OCI-LY3 (cell line): ENCODE measurements around the gene CIAPIN1.

ENCODE experiments used
- H2AFZ ChIP-seq: fragments of 200-600, 300-600 bp; shearing (Covaris generic); 2 replicates; pipeline ENCODE4 v1.6.0; 2014; ENCODE audit warnings: antibody characterized with exemption, low read depth, low read length
- H3K27ac ChIP-seq: fragments of 200-600, 300-600 bp; sonication (generic); 2 replicates; pipeline ENCODE4 v1.5.1; 2014; ENCODE audit warnings: mild to moderate bottlenecking, low read length, moderate library complexity, mixed read lengths
- H3K27me3 ChIP-seq: fragments of 200-600, 300-600 bp; sonication (generic); 2 replicates; pipeline ENCODE4 v1.6.1; 2014; ENCODE audit warnings: low read depth, low read length, mixed read lengths
- H3K36me3 ChIP-seq: fragments of 200-600, 300-600 bp; sonication (generic); replicated peaks from 2 replicates; pipeline ENCODE3; 2014; ENCODE audit warnings: low read depth, low read length, mixed read lengths
- H3K4me1 ChIP-seq: fragments of 300-600, 200-600 bp; sonication (generic); 2 replicates; pipeline ENCODE4 v1.6.1; 2014; ENCODE audit warnings: low read length, mixed read lengths
- H3K4me2 ChIP-seq: fragments of 200-600, 300-600 bp; sonication (generic); 2 replicates; pipeline ENCODE4 v1.6.1; 2014; ENCODE audit warnings: low read length, mixed read lengths
- H3K4me3 ChIP-seq: fragments of 300-600, 200-600 bp; sonication (generic); 2 replicates; pipeline ENCODE4 v1.5.1; 2014; ENCODE audit warnings: antibody characterized with exemption, mild to moderate bottlenecking, low read length, moderate library complexity
- H3K79me2 ChIP-seq: fragments of 300-600, 200-600 bp; shearing (Covaris generic); 2 replicates; pipeline ENCODE4 v1.6.1; 2014; ENCODE audit warnings: mild to moderate bottlenecking, low read length, mixed read lengths
- H3K9ac ChIP-seq: fragments of 300-600, 200-600 bp; shearing (Covaris generic); 2 replicates; pipeline ENCODE4 v1.6.0; 2014; ENCODE audit warnings: mild to moderate bottlenecking, low read length, moderate library complexity
- H3K9me3 ChIP-seq: fragments of 200-600, 300-600 bp; shearing (Covaris generic); 2 replicates; pipeline ENCODE4 v1.6.1; 2014; ENCODE audit warnings: low read length, mixed read lengths; ENCODE audit not compliant: insufficient read depth
- H4K20me1 ChIP-seq: fragments of 200-600, 300-600 bp; sonication (generic); 2 replicates; pipeline ENCODE4 v1.6.1; 2016; ENCODE audit warnings: low read length, mixed read lengths; ENCODE audit not compliant: insufficient read depth
- EZH2phosphoT487 ChIP-seq: fragments of 200-600 bp; shearing (Covaris generic); IDR thresholded peaks from 2 replicates; pipeline ENCODE4 v1.6.1; 2018; ENCODE audit warnings: antibody characterized with exemption, mixed run types, low read depth
- TF ChIP-seq, protein P1 (sequence below): fragments of 200-600, 300-600 bp; sonication (generic); IDR thresholded peaks from 2 replicates; pipeline ENCODE4 v1.5.1; 2014; ENCODE audit warnings: antibody characterized with exemption, low read length, low read depth

Gene CIAPIN1

DNA sequence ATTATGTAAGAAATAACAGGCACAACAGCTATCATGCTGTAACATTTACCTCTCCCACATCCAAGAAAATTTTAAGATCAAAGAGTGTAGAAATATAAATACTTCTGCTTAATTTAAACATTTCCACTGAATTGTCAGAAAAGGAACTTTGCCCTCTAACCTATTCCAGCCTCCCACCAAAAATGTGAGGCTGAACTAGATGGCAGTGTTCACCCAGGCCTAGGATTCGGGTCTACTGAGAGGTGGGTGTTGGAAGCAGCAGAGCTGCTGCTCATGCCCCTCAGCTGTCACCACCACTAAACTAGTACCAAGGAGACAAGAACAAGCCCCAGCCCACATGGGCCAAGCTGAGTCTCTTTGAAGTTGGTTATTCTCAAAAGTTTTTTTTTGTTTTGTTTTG lies 11.3 kb downstream of the CIAPIN1 start:
- Histone ChIP-seq H3K9me3 (no peaks in the 10 kb centered on the region), H3K27ac (no peak overlapping the region), H3K4me2 (no peak overlapping the region), H3K36me3 (peaks cover 44% of the 10 kb centered on the region), H2AFZ (no peak overlapping the region), H3K79me2 (no peaks in the 10 kb centered on the region), H3K4me1 (no peaks in the 10 kb centered on the region), H3K4me3 (no peak overlapping the region), H3K9ac (no peak overlapping the region), H3K27me3 (no peaks in the 10 kb centered on the region), H4K20me1 (no peaks in the 10 kb centered on the region)
- TF ChIP-seq, protein P1, sequence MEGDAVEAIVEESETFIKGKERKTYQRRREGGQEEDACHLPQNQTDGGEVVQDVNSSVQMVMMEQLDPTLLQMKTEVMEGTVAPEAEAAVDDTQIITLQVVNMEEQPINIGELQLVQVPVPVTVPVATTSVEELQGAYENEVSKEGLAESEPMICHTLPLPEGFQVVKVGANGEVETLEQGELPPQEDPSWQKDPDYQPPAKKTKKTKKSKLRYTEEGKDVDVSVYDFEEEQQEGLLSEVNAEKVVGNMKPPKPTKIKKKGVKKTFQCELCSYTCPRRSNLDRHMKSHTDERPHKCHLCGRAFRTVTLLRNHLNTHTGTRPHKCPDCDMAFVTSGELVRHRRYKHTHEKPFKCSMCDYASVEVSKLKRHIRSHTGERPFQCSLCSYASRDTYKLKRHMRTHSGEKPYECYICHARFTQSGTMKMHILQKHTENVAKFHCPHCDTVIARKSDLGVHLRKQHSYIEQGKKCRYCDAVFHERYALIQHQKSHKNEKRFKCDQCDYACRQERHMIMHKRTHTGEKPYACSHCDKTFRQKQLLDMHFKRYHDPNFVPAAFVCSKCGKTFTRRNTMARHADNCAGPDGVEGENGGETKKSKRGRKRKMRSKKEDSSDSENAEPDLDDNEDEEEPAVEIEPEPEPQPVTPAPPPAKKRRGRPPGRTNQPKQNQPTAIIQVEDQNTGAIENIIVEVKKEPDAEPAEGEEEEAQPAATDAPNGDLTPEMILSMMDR = no peak
- no peak for TF ChIP-seq EZH2phosphoT487

DNA sequence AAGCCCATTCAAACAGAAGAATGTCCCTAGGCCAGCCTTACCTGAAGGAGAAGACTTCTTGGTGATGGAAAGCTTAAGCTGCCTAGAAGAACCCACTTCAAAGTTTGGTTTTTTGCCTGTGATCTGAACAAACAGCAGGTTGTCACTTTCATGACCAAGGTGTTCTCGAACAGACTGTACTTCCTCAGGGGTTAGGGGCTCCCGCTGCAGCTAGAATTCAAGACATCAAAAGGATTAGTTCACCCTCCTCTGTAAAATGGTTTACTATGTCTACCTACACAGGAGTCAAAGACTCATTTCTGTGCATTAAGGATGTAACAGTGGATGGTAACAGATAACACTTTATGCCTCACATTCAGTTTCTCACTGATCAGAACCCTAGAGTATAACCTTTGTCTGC lies 13.2 kb downstream of the CIAPIN1 start:
- peaks cover 50% of the 10 kb centered on the region for H3K36me3 ChIP-seq
- H3K27ac ChIP-seq = no peak overlapping the region
- H3K4me3 ChIP-seq = no peak overlapping the region
- H2AFZ ChIP-seq = no peak overlapping the region
- no peaks in the 10 kb centered on the region for H3K27me3 ChIP-seq
- H3K4me1 ChIP-seq = no peaks in the 10 kb centered on the region
- no peaks in the 10 kb centered on the region for H4K20me1 ChIP-seq
- no peak for TF ChIP-seq EZH2phosphoT487
- TF ChIP-seq, protein P1 = no peak
- no peaks in the 10 kb centered on the region for H3K79me2 ChIP-seq
- no peak overlapping the region for H3K4me2 ChIP-seq
- no peak overlapping the region for H3K9ac ChIP-seq
- H3K9me3 ChIP-seq = no peaks in the 10 kb centered on the region

DNA sequence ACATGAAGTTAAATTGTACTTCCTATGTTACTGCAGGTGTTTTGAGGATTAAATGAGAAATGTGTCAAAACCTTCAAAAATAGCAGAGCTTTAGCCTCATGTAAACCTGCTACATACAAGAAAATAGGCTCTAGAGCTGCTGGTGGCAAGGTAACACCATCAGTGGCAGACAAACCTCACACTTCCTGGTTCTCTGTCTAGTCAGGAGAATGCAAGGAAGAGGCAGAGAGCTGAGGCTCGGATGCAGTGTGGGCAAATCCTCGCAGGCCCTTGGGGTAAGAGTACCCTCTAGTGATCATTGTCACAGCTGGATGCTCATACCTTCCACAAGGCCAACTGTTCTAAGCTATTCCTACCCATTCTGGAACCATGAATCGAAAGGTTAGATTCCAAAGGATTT lies 14.2 kb downstream of the CIAPIN1 start:
- no peak overlapping the region for H3K27ac ChIP-seq
- TF ChIP-seq, protein P1 = no peak
- TF ChIP-seq EZH2phosphoT487 = no peak
- no peak overlapping the region for H3K4me3 ChIP-seq
- no peak overlapping the region for H3K4me2 ChIP-seq
- no peaks in the 10 kb centered on the region for H3K9me3 ChIP-seq
- H2AFZ ChIP-seq = no peak overlapping the region
- H3K36me3 ChIP-seq = peaks cover 51% of the 10 kb centered on the region
- no peak overlapping the region for H3K9ac ChIP-seq
- H3K79me2 ChIP-seq = no peaks in the 10 kb centered on the region
- H4K20me1 ChIP-seq = no peaks in the 10 kb centered on the region
- H3K4me1 ChIP-seq = no peaks in the 10 kb centered on the region
- no peaks in the 10 kb centered on the region for H3K27me3 ChIP-seq

DNA sequence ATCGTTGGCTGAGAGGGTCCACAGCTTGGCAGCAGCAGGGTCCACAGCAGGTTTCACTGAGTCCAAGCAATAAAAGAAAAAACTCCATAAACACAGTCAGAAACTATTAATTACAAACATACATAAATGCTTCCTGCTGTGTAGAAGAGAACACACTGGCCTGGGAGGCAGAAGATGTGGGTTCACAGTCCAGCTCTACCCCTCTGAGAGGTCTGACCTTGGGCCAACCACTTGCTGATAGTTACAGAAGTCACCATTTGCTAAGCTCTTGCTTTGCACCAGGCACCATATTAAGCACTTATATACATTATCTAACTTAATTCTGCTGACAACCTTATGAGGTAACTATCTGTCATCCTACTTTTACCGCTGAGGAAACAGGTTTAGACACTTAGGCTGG lies 14.7 kb downstream of the CIAPIN1 start:
- H3K27ac ChIP-seq = no peak overlapping the region

More for the DNA sequence above, 14.7 kb downstream of the CIAPIN1 start:
- Histone ChIP-seq H3K4me2 (no peak overlapping the region), H3K27me3 (no peaks in the 10 kb centered on the region), H4K20me1 (no peaks in the 10 kb centered on the region), H3K9ac (no peak overlapping the region), H3K36me3 (peaks cover 54% of the 10 kb centered on the region), H2AFZ (no peak overlapping the region), H3K4me1 (no peaks in the 10 kb centered on the region), H3K79me2 (no peaks in the 10 kb centered on the region), H3K9me3 (no peaks in the 10 kb centered on the region), H3K4me3 (no peak overlapping the region)
- TF ChIP-seq, protein P1 = no peak
- no peak for TF ChIP-seq EZH2phosphoT487
